GM06990 (cell line): ENCODE measurements around the gene EMX1.

Experiments used
- DNase-seq: peaks from one replicate; pipeline ENCODE4 v3.0.0-alpha.2; 2011; ENCODE audit not compliant: insufficient read length; ENCODE audit errors: extremely low read depth
- H3K27me3 ChIP-seq: replicated peaks from 2 replicates; pipeline ENCODE4 v1.6.0; 2011; ENCODE audit warnings: low read length; ENCODE audit not compliant: control insufficient read depth, insufficient read depth
- H3K36me3 ChIP-seq: 2 replicates; pipeline ENCODE4 v1.5.1; 2011; ENCODE audit warnings: low read length; ENCODE audit not compliant: control insufficient read depth, insufficient read depth
- H3K4me3 ChIP-seq: replicated peaks from 2 replicates; pipeline ENCODE4 v1.5.1; 2011; ENCODE audit warnings: low read depth, mild to moderate bottlenecking, control low read depth, low read length
- CTCF ChIP-seq: IDR thresholded peaks from 2 replicates; pipeline ENCODE4 v1.5.1; 2011; ENCODE audit warnings: low read length, control low read depth, mild to moderate bottlenecking, inconsistent platforms; ENCODE audit not compliant: insufficient read depth, poor library complexity, severe bottlenecking

Gene EMX1

GRCh38 chr2:72953528-72953927, 36.2 kb downstream of the EMX1 start:
- DNase-seq, result no peak
- TF ChIP-seq CTCF, result no peak
- H3K27me3 ChIP-seq, result no peaks in the 10 kb centered on the region
- no peaks in the 10 kb centered on the region for H3K36me3 ChIP-seq
- no peak overlapping the region for H3K4me3 ChIP-seq

DNA sequence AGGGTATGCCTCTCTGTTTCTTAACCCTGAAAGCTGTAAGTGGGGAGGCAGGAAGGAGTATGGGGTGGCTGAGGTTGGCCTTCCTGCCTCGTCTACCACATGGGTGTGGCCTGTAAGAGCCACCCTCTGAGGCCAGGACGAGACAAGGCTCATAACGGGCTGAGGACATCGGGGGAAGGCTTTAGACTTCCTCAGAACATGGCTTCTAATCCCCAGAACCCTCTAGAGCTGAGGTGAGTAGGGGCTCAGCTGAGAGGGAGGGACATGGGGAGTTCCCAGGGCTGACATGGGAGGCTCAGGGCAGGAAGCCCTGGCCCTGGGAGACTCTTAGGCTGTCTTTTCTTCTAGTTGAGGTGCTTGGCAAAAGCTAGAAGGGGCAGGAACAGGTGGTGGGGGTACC, 36.7 kb downstream of the EMX1 start:
- Histone ChIP-seq H3K36me3 (no peaks in the 10 kb centered on the region), H3K27me3 (no peaks in the 10 kb centered on the region), H3K4me3 (peak overlapping the region; percentile 14)
- TF ChIP-seq CTCF, result no peak
- DNase-seq, result no peak

DNA sequence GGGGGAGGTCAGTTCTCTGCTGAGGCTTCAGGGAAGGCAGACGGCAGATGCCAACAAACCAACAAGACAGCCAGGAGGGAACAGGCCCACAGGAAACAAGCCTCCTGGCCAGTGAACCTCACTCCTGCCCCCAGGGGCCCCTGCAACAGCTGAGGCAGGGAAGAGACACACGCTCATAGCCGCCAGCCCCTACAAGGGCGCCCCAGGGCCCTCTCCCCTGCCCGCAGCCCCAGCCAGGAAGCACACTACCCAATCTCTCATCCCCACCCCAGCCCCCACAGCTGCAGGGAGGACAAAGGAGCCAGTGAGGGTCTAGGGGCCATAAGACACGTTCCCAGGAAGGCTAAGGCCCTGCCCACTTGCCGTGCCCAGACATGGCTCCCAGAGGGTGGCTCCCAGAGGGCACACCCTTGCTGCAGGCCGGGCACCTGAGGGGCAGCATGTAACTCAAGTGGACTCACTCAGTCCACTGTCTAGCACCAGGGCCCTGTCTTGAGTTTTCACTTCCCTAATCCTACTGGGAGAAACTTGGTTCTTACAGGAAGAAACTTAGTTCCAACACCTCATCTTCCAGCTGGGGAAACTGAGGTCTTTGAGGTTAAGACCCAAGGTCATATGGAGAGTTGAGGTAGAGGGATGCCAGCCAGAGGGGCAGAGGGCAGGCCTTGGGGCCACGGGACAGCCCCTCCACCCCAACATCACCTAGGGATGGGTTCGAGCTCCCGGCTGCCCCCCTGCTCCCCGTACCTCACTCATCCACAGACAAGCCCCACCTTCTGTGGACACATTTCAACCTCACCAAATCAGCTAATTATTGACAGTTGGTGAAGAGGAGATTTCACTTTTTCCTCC, 37.3 kb downstream of the EMX1 start:
- Histone ChIP-seq H3K4me3 (peak overlapping the region; percentile 14; the same call in 1 of the 2 replicates), H3K27me3 (no peaks in the 10 kb centered on the region), H3K36me3 (no peaks in the 10 kb centered on the region)
- DNase-seq, result no peak
- TF ChIP-seq CTCF, result no peak

DNA sequence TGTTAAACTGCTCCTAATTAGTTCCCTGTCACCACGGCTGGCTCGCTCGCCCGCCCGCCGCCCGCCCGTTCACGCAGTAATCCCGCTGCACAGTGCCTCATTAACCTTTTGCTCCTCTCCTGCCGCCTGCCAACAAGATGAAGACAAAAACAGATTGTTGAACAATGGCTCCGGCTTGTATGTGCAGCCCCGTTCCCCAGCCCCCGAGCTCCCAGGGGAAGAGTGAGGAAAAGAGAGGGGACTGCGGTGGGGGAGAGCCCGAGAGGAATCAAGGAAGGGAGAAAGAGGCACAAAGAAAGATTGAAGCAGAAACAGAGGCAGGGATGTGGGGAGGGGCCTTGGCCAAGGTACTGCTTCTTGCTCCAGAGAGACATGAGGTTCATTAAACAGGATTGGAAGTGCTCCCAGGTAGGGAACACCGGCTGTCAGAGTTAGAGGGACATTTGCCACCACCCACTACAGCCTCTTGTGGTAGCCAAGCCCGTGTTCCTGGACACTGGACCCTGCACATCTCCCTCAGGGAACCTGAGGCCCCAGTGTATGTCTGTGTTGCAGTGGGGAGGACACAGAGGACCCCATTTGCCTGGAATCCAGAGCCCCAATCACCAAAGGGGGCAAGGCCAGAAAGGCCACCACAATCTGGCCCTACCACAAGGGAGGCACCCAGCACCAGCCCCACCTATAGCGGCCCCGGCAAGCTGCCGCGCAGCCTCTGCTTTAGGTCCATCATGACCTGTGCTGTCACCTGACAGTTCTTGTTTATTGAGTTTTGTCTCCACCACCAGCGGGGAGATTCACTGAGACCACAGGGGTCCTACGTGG, 38.1 kb downstream of the EMX1 start:
- TF ChIP-seq CTCF, result no peak
- DNase-seq, result no peak
- Histone ChIP-seq H3K27me3 (no peaks in the 10 kb centered on the region), H3K36me3 (no peaks in the 10 kb centered on the region), H3K4me3 (no peak overlapping the region)

DNA sequence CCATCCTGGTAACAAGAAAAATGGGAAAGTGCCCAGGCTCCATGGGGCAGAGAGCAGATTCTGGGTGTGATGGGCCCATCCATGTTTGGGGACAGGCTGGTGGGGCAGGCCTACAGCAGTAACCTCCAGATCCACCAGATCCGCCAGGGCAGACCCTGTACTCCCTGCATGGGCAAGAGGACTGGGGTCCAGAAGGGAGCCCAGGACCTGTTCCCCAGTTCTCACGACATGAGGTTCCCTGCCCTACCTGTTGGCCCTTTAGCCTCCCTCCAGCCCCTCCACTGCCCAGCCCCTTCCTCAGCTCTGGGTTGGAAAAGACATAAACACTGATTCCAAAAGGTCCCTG, 38.7 kb downstream of the EMX1 start:
- TF ChIP-seq CTCF, result no peak

More for the DNA sequence above, 38.7 kb downstream of the EMX1 start:
- Histone ChIP-seq H3K4me3 (no peak overlapping the region), H3K36me3 (no peaks in the 10 kb centered on the region), H3K27me3 (no peaks in the 10 kb centered on the region)
- no peak for DNase-seq
